ENCODE measurements around the gene SEC23B.
"Not testable (repeated sequence)": the region's sequence is repeated elsewhere in the genome, so short reads cannot be mapped to it uniquely, and the experiment has no call there.

Gene SEC23B

DNA sequence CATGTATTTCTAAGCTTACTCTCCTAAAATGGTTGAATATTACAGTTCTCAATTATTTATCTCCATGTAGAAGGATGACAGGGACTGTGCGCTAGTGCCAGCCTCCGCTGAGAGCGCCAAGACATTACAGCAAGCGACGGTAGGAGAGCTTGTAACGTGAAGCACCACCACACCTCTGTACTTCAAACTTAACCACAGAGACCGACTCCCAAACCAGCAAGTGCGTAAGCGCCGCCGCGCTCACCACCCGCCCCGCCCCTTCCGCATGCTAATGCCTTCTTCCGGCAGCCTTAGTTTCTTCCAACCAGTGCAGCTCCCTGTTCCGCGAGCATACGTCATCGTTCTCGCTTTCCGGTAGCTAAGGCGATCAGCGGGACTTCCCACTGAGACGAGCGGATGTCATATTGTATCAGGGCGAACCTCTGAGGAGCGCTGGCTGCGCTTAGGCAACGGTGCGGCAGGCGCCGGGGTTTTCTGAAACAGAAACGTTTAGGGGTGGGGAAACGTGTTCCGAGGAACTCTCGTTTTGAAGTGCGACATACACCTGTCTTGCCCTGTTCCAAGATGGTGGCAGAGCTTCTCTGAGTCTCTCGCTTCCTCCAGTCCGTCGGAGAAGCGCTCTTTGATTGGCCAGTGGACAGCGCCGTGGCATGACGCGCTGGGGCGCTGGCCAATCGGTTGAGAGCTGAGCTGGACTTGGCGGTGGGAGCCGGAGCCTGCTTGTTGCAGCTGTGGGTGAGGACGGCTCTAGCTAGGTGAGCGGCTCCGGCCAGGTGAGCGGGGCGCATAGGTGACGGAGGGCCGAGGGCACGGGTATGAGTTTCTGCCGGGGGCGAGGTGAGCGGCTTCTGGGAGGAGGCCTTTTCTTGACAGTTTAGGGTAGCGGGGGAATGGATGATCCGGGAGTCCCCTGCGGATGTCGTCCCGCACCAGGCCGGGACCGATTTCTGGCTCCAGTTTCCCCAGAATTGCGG, at the start of gene SEC23B:
TSS of gene SEC23B (plus strand) at position 723 of the 974 bp plus-strand sequence. CDS start 2,896 bp downstream, outside the sequence.
- DNase-seq (ENCODE audit: low read depth), result peak; percentile 96

DNA sequence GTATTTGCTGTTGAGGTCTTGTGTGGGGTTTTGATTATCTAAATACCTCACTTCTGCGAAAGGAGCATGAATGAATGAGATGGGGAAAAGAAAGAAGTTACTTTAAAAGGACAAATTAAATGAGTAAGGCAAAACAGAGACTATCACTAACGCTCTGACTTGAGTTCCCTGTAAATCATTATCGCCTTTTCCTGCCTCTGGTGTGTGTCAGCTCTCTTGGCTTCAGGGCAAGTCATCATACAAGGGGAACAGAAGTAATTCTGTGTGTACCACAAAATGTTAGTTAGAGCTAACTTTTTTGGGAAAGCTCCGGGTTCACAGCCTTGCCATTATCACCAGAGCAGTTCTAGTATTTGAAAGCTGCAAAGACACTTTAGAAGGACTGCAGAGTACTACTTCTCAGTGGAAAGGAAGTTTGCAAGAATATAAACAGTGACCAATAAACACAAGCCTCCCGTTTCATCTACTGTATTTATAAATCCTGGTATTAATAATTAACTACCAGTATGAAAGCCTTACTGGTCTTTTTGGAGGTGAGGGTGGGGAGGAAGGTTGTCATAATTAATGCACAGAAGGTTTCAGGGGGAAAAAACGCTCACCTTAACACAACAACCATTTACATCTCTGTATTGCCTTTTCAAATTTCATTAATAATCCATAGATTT, 42.1 kb upstream of the SEC23B start:
- no peak for DNase-seq (ENCODE audit: low read depth)

DNA sequence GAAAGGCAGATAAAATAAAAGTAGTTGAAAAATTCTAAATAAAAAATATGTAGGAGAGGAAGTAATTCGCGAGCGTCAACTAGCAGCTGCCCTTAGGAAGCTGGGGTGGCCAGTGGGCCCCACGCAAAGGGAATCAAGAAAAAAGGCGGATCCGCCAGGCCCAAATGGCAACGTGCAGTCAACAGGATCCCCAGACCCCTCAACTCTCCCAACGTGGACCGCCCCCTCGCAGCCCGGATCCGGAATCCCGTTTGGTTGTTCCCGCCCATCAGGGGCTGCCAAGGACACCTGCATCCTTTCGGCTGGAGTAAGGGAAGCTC, 41.2 kb upstream of the SEC23B start:
- no peak for DNase-seq (ENCODE audit: low read depth)

DNA sequence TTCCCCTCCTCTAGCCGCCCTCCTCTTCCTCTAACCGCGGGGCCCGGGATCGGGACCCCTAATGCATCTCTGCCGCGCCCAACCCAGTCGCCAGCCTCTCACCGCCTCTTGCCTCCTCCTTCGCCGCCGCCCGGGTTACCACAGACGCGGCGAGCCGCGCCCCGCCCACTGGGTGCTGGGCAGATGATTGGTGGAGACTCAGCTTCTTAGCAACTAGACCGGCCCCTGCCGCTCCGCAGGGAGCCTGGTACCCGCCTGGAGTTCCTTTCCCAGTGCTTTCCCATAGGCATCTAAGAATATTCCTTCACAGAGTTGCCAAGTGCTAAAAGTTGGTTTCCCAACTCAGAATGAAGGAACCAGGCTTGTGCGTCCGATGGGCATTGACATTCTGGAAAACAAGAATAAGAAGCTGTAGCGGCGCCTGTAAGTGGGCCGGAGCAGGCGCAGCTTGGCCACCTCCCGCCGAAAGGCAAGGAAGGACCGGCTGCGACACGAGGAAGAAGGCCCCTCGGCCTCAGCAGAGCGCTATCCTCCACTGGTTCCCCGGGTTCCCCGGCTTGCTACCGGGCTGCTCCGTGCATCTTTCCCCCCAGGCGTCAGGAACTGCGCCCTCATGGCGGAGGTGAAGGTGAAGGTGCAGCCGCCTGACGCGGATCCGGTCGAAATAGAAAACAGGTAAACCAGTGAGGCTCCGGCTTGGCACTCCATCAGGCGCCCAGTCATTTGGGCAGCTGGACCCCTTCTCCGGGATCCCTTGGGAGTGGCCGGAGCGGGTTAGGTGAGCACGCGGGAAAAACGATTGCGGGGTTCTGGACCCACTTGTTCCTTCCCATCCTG, 40.6 kb upstream of the SEC23B start, which contains the start of the genes DZANK1 and POLR3F:
TSS of gene DZANK1 (minus strand) at position 137 of the 837 bp plus-strand sequence. CDS start 1,672 bp downstream, outside the sequence.
TSS of gene POLR3F (plus strand) at position 497 of the 837 bp plus-strand sequence. CDS start at position 614, 117 bp downstream.
- peak; percentile 92 for DNase-seq (ENCODE audit: low read depth)

DNA sequence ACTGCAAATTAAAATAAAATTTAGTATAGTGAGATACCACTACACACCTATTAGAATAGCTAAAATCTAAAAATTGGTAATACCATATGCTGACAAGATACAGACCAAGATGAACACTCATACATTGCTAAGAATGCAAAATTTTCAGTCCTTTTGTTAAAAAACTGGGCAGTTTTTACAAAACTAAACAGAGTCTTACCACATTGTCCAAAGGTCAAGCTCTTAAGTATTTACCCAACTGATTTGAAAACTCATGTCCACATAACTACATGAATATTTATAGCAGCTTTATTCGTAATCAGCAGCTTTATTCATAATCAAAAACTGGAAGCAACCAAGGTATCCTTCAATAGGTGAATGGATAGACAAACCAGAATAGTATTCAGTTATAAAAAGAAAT, 30.5 kb upstream of the SEC23B start:
- DNase-seq (ENCODE audit: low read depth), result no peak

DNA sequence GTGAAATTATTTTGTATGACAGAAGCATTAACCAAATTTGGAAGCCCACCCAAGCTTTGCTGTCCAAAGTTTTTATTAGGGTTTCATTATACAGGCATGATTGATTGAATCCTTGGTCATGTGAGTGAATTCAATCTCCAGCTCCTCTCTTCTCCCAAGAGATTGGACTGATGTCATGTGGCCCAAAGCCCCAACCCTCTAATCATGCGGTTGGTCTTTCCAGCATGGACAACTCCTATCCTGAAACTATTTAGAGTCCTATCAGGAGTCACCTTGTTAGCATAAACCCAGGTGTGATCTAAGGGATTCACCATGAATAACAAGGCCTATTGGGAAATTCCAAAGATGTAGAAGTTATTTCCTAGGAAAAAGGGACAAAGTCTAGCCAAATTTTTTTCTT, 29.9 kb upstream of the SEC23B start:
- no peak for DNase-seq (ENCODE audit: low read depth)

DNA sequence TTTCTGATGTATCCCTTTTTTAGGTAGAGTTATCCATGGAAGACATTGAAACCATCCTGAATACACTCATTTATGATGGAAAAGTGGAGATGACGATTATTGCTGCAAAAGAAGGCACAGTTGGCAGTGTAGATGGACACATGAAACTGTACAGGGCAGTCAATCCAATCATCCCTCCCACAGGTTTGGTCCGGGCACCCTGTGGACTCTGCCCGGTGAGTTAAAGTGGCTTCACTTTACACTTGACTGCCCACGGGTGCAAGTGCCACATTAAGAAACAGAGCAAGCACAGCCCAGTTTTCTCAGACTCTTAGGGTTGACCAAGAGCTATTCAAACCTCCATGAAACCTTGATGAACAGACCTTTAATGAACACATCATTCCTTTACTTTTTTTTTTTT, 26.1 kb upstream of the SEC23B start:
- no peak for DNase-seq (ENCODE audit: low read depth)

DNA sequence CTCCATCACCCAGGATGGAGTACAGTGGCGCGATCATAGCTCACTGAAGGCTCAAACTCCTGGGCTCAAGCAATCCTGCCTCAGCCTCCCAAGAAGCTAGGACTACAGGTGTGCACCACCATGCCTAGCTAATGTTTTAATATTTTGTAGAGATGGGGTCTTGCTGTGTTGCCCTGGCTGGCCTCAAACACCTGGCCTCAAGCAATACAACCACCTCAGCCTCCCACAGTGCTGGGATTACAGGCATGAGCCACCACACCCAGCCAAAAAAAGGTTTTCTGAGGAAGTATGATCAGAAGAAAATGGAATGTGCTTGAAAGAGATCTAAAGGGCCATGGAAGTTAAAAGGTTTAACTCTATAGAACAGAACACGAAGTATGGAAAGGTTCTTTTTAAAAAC, 19.4 kb upstream of the SEC23B start:
- no peak for DNase-seq (ENCODE audit: low read depth)

DNA sequence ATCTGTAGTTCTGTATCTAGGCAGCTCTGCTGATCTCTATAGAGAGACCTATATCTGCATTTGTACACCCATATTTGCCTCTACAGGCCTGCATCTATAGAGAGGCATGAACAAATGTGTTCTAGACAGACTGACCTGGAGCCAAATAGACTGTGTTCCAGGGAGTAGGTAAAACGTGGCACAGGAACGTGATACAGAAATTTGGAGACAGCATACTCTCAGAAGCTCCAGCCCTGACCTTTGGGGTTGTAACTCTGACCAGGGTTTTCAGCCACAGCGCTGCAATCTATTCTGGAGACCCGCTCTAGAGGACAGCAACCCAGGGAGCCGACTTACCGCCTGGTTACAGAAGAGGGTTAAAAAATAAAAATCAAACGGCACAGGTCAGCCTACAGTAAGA, 11.7 kb upstream of the SEC23B start:
- DNase-seq (ENCODE audit: low read depth), result no peak

DNA sequence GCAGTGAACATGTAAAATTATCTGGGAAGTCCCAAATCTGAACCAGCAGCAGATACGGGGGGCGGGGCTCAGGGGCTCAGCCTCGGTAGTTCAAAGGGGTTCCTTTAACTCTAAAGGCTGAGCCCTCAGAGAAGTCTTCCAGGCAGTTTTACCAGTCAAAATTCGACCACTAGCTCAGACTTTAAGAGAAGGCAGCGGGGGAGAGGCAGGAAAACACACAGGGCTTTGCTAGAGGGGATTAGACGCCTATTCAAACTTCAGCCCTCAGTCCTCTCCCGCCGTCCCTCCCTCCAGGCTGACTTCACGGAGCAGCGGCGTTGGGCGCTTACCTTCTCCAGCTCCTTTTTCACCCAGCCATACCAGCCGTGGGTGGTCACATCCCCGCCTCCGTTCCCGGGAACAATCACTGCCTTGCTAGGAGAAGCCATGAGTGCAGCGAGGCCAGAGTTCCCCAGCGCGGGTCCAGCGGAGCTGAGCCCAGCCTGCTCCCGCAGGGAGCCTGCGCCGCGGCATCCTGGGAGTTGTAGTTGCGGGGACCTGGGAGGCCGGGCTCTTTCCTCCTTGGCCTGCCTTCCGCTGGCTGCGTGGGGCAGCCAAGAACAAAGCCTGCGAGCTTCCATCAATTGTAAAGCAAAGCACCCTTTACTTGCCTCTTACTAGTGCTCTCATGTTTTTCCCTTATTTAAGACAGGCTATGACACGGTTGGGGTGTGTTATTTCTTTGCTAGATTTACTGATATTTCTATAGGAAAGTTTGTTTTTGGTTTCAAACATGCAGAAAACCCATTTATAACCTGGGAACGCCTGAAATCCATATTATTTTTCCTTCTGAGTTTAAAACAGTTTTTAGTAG, 10.8 kb upstream of the SEC23B start, which contains the start of gene RBBP9:
TSS of gene RBBP9 (minus strand) at position 486 of the 853 bp plus-strand sequence. CDS start at position 428, 58 bp downstream.
- DNase-seq (ENCODE audit: low read depth), result peak; percentile 77

DNA sequence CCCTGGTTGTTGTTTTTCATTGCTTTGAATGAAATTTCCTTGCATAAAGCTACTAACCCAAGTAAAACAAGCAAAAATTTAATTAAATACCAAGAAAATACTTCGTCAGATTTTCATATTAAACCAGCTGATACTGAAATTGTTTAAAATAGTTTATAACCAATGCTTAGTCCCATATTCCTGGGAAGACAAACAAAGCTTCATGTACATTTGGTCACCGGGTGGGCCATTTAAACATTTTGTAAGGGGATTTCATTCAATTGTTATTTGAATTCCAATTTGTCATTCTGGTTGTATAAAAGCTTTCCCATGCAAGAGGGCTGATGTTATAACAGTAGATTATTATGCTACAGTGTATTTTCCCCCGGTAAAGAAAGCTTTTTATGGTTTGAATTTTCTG, 10.1 kb upstream of the SEC23B start:
- no peak for DNase-seq (ENCODE audit: low read depth)

DNA sequence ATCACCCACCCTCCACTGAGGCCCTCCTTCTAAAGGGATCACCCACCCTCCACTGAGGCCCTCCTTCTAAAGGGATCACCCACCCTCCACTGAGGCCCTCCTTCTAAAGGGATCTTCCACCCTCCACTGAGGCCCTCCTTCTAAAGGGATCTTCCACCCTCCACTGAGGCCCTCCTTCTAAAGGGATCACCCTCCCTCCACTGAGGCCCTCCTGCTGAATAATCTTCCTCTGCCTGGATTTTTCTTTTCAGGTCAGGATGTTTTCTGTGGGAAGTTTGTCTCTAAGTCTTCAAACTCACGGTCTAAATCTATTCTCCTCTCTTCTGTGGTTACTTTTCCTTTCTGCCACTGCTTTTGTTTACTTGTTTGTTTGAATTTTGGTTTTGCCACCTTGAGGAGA, 6.1 kb upstream of the SEC23B start:
- not testable (repeated sequence) for DNase-seq (ENCODE audit: low read depth)

DNA sequence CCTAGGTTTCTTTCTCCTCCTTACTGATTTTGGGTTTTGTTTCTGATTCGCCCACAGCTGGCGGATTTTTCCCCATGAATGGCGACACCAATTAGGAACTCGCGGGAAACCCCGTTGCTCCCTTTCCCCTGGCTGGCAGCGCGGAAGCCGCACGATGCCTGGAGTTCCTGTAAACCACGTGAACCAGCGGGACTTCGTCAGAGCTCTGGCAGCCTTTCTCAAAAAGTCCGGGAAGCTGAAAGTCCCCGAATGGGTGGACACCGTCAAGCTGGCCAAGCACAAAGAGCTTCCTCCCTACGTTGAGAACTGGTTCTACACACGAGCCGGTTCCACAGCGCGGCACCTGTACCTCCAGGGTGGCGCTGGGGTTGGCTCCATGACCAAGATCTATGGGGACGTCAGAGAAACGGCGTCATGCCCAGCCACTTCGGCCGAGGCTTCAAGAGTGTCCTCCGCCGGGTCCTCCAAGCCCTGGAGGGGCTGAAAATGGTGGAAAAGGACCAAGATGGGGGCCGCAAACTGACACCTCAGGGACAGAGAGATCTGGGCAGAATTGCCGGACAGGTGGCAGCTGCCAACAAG, 3.2 kb upstream of the SEC23B start:
- no peak for DNase-seq (ENCODE audit: low read depth)

DNA sequence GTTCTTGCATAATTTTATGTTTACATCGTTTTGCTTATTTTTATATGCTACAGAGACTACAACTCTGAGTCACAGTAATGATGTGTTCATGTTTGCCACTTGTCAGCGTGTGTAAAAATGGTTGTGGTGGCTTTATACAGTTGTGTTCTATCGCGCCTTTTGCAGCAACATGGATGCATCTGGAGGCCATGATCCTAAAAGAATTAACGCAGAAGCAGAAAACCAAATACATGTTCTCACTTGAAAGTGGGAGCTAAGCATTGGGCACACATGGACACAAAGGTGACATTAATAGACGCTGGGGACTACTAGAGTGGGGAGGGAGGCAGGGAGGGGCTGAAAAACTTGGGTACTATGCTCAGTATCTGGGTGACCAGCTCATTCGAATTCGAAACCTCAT, 996 bp upstream of the SEC23B start:
- peak; percentile 8 for DNase-seq (ENCODE audit: low read depth)

DNA sequence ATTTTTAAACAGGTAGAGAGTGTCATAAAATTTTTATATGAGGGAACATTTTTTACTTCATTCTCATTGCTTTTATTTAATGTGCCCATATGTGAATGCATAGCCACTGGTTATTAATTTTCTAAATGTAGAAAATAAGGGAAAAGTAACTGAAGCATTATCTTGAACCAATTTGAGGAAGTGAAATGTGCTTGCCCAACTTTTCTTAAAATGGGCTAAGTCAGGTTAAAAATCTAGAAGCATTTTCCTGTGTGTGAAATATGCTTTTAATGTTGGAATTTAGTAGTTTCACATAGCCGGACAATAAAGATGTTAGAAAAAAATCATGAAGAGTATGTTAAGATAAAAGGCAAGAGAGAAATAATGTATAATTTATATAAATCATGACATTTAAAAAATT, 3.8 kb downstream of the SEC23B start:
- DNase-seq (ENCODE audit: low read depth), result no peak

DNA sequence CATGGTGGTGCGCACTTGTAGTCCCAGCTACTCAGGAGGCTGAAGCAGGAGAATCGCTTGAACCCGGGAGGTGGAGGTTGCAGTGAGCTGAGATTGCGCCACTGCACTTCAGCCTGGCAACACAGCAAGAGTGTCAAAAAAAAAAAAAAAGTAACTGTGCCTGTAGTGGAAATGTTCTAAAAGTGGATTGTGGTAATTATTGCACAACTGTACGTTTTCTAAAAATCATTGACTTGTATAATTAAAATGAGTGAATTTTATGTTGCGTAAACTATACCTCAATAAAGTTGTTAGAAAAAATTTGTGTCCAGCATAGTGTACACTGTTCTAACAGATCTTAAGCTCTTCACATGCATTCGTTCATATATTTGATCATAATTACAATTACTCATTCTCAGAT, 5.5 kb downstream of the SEC23B start:
- no peak for DNase-seq (ENCODE audit: low read depth)

DNA sequence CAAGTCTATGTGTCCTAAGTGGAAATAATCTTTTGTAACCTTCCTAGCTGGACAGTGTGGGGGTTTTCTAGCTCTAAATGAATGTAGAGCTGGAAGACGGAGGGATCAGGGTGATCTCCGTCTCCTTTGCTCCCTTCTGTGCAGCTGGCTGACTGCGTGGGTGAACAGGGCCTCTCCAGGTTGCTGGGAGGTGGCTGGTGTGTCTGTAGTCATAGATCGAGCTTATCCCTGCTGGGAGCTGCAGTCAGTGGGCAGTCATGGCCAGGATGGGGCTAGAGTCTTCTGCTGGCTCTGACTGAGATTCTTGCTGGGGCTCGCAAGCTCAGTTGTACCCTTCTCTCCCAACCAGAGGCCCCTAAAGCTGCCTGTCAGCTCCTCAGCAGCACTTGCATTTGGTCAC, 6.4 kb downstream of the SEC23B start:
- DNase-seq (ENCODE audit: low read depth), result no peak

DNA sequence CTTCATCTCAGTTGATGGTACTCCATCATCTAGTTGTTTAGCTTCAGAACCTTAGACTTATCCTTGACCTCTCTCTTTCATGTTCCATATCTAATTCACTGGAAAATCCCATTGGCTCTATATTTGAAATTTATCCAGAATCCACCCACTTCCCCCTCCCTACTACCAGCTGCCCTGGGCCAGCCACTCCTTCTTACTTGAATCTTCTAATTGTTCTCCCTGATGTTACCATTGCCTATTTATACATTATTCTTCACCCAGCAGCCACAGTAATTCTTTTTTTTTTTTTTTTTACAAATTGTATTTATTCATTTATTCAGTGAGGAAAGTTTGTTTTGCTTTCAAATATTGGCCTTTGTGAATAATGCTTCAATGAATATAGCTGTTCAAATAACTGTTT, 8.2 kb downstream of the SEC23B start:
- DNase-seq (ENCODE audit: low read depth), result no peak

DNA sequence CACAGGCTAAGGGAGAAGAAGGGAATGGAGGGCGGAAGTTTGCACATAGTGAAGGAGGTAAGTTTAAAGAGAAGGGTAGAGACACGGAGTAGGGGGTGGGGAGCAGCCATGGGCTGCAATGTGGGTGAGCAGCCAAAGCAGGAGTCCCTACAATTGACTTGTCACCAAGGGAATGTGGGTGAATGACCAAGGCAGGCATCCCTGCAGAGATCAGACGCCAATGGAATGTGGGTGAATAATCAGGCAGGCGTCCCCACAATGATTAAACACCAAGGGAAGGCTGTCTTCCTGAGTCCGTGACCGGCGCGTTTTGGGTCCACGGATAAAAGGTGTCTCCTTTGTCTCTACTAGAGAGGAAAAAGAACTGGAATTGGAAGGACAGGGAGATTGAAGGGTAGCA, 14.3 kb downstream of the SEC23B start:
- DNase-seq (ENCODE audit: low read depth), result not testable (repeated sequence)

DNA sequence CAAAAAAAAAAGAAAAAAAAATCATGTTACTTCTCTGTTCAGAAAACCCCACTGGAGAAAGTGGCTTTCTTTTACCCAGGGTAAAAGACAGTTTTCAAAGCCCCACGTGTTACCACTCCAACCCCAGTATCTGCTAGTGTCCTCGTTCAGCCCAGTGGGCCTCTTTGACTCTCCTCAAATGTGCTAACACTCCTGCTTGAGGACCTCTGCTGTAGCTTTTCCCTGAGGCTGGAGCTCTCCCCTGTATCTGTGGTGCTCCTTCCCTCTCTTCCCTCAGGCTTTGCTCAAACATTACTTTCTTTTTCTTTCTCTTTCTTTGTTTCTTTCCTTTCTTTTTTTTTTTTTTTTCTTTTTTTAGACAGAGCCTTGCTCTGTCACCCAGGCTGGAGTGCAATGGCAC, 15.3 kb downstream of the SEC23B start:
- no peak for DNase-seq (ENCODE audit: low read depth)

DNA sequence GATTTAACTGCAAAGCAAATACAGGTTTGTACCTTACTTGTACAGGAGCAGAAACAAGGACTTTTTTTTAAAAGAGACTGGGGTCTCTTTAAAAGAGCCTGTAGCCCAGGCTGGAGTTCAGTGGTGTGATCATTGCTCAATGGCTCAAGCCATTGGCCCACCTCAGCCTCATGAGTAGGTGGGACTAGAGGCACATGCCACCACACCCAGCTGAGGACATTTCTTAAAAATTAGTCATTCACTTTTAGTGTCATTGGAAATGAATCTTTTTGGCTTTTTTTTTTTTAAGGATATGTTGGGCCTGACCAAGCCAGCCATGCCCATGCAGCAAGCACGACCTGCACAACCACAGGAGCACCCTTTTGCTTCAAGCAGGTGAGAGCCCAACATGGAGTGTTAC, 16.9 kb downstream of the SEC23B start:
- DNase-seq (ENCODE audit: low read depth), result no peak

All from activated T-cell treated with anti-CD3 and anti-CD28 coated beads for 48 hours (primary cell).